K562 (cell line): Measurements from ENCODE around the gene XPNPEP1. TPM values are rescaled to one million over a fixed set of nuclear protein-coding genes. Genes with fewer than 3 reads are reported as not detected.

Experiments
- ATAC-seq: fragments of 200-7000 bp; cut with Tn5 transposase; 3 replicates; pipeline ENCODE4 v1.9.1; 2020; ENCODE audit warnings: moderate library complexity
- BruUV-seq: library from RNA; stranded (reverse); fragments of 400-500 nt; replicated peaks from 2 replicates; lab custom pipeline; 2021; lab: Mats Ljungman, UMichigan
- CTCF ChIA-PET: fragments of 300-600 bp; formaldehyde crosslinking; extraction: SDS; loops from one replicate; lab custom pipeline; 2021; ENCODE audit warnings: low intra/inter-chr PET ratio; lab: Yijun Ruan, JAX
- POLR2A ChIA-PET: fragments of 300-600, 350-650 bp; sonication (Branson Sonifier 250); formaldehyde crosslinking; extraction: SDS; loops from one replicate; lab custom pipeline; 2021; ENCODE audit warnings: antibody characterized with exemption, inconsistent platforms; lab: Yijun Ruan, JAX
- DNase-seq, 4 experiments: peaks; one replicate each; pipeline versions ENCODE4 v3.0.0 to v3.0.0-alpha.2; 2011 to 2018; ENCODE audit warnings: low spot score in 3 of 4, mixed read lengths in 3 of 4; ENCODE audit errors: extremely low read depth in 1 of 4
- FAIRE-seq: peaks from 2 replicates; lab custom pipeline; 2011; peaks lifted over from hg19 to GRCh38; lab: Jason Lieb, UNC
- H2AFZ ChIP-seq: 2 replicates; pipeline ENCODE4 v1.6.0; 2011; ENCODE audit warnings: low read depth, low read length, control low read depth, inconsistent platforms
- H3K27ac ChIP-seq: fragments of 200-600 bp; 3 replicates; pipeline ENCODE4 v1.8.0; 2011; ENCODE audit warnings: low read depth, mild to moderate bottlenecking, control low read depth, inconsistent platforms, low read length, moderate library complexity, mixed read lengths; ENCODE audit errors: extremely low read depth
- H3K27me3 ChIP-seq, 2 experiments: fragments of 300-600 bp in 1 of 2; 2 replicates in 1 of 2; 3 replicates in 1 of 2; pipeline versions ENCODE4 v1.6.0 to v1.8.0; 2011; ENCODE audit warnings: inconsistent platforms in 2 of 2, low read length in 2 of 2, mild to moderate bottlenecking in 1 of 2, mixed read lengths in 1 of 2, moderate library complexity in 1 of 2; ENCODE audit not compliant: control insufficient read depth in 2 of 2, insufficient read depth in 2 of 2
- H3K36me3 ChIP-seq: fragments of 300-600 bp; 3 replicates; pipeline ENCODE4 v1.8.0; 2011; ENCODE audit warnings: mild to moderate bottlenecking, low read length, inconsistent platforms; ENCODE audit not compliant: control insufficient read depth, insufficient read depth
- H3K4me1 ChIP-seq, 2 experiments: fragments of 200-600 bp in 1 of 2; replicated peaks in 1 of 2; 2 replicates in 1 of 2; 3 replicates in 1 of 2; pipeline versions ENCODE4 v1.5.1 to v1.8.0; 2011; ENCODE audit warnings: inconsistent platforms in 2 of 2, low read length in 2 of 2, mild to moderate bottlenecking in 1 of 2, mixed read lengths in 1 of 2, moderate library complexity in 1 of 2; ENCODE audit not compliant: control insufficient read depth in 2 of 2, insufficient read depth in 2 of 2
- H3K4me2 ChIP-seq: 2 replicates; pipeline ENCODE4 v1.6.1; 2011; ENCODE audit warnings: low read length, control low read depth, inconsistent platforms, mixed read lengths; ENCODE audit not compliant: insufficient read depth
- H3K4me3 ChIP-seq: fragments of 200-600 bp; sonication (generic), shearing (Covaris generic); 2 replicates; pipeline ENCODE4 v1.5.1; 2016; ENCODE audit warnings: control low read depth, inconsistent platforms
- H3K79me2 ChIP-seq: fragments of 200-600 bp; 3 replicates; pipeline ENCODE4 v1.8.0; 2011; ENCODE audit warnings: low read length, inconsistent platforms; ENCODE audit not compliant: control insufficient read depth, insufficient read depth
- H3K9ac ChIP-seq, 2 experiments: 2 replicates each; pipeline versions ENCODE4 v1.6.0 to v1.6.1; 2011; ENCODE audit warnings: low read depth in 2 of 2, low read length in 2 of 2, control low read depth in 1 of 2, inconsistent platforms in 1 of 2, mild to moderate bottlenecking in 1 of 2, mixed read lengths in 1 of 2; ENCODE audit not compliant: insufficient read depth in 1 of 2
- H3K9me1 ChIP-seq: one replicate; pipeline ENCODE4 v1.6.0; 2011; ENCODE audit warnings: inconsistent platforms, mild to moderate bottlenecking, low read length, moderate library complexity; ENCODE audit not compliant: control insufficient read depth, insufficient read depth
- H3K9me3 ChIP-seq: replicated peaks from 2 replicates; pipeline ENCODE4 v1.5.1; 2011; ENCODE audit warnings: low read depth, low read length, inconsistent platforms; ENCODE audit not compliant: control insufficient read depth, insufficient read depth
- H4K20me1 ChIP-seq: replicated peaks from 2 replicates; pipeline ENCODE4 v1.6.1; 2011; ENCODE audit warnings: low read length, inconsistent platforms, mixed read lengths; ENCODE audit not compliant: control insufficient read depth, insufficient read depth
- PURB ChIP-seq: sonication (generic); formaldehyde crosslinking; IDR thresholded peaks from 2 replicates; pipeline ENCODE4 v1.9.0; 2021; ENCODE audit warnings: low read depth, mild to moderate bottlenecking, missing genetic modification reagents
- RBM34 ChIP-seq: fragments of 200-400 bp; formaldehyde crosslinking; IDR thresholded peaks from 2 replicates; pipeline ENCODE4 v1.6.1; 2018; ENCODE audit warnings: low read length, borderline replicate concordance; ENCODE audit not compliant: insufficient read depth
- TCF7 ChIP-seq: sonication (generic); IDR thresholded peaks from 2 replicates; pipeline ENCODE4 v1.6.1; 2016; ENCODE audit warnings: antibody characterized with exemption, borderline replicate concordance
- ZBTB8A ChIP-seq: fragments of 450-650 bp; IDR thresholded peaks from 2 replicates; pipeline ENCODE4 v1.6.1; 2018; ENCODE audit warnings: mild to moderate bottlenecking, moderate library complexity; ENCODE audit not compliant: partially characterized antibody
- ZNF277 ChIP-seq: fragments of 250-450 bp; sonication (Bioruptor Pico); IDR thresholded peaks from 2 replicates; pipeline ENCODE4 v1.8.0; 2022; ENCODE audit warnings: inconsistent platforms, mild to moderate bottlenecking, moderate library complexity, borderline replicate concordance
- WGBS: fragments of 100-300 bp; shearing (Covaris generic); methylation state at CpG from one replicate; pipeline ENCODE4 v1.1.6; 2016; ENCODE audit warnings: low coverage, mixed read lengths; ENCODE audit not compliant: insufficient coverage; ENCODE audit errors: missing lambda C conversion rate; 5-methylcytosine and 5-hydroxymethylcytosine counted together
- in situ Hi-C: fragments of 300-500 bp; cut with MboI; formaldehyde crosslinking; loops from 4 replicates; pipeline ENCODE4 v1.15.0; 2018; ENCODE audit warnings: inconsistent platforms, mixed read lengths
- intact Hi-C: fragments of 100-400 bp; cut with micrococcal nuclease; formaldehyde crosslinking; loops from 2 replicates; pipeline ENCODE4 v1.14.2; 2022
- polyA plus RNA-seq, 8 experiments: library from polyadenylated mRNA; depleted of rRNA in 4 of 8; stranded (reverse) in 5 of 8; unstranded in 3 of 8; fragments of >200 nt; fragmentation: Nextera tagmentation in 2 of 8; fragmentation: Illumina TruSeq in 1 of 8; extraction: Ambion mirVana in 2 of 8; extraction: Trizol in 1 of 8; gene quantifications; 2 replicates each; pipeline versions ENCODE4 v1.2.1 to v1.2.3, GENCODE V29; 2011 to 2014; ENCODE audit warnings: inconsistent platforms in 1 of 8, missing spikeins in 1 of 8
- total RNA-seq, 7 experiments: library from RNA; depleted of rRNA in 6 of 7; stranded (reverse); fragments of >200 nt in 6 of 7; fragmentation: Illumina TruSeq in 2 of 7; extraction: Trizol in 2 of 7; gene quantifications; 2 replicates each; pipeline versions ENCODE4 v1.2.1 to v1.2.3, GENCODE V29; 2011 to 2021; ENCODE audit warnings: low replicate concordance in 1 of 7
- TF ChIP-seq, protein P1 (sequence below), 2 experiments: fragments of 200-800 bp in 1 of 2; sonication (Bioruptor generic) in 1 of 2; sonication (generic) in 1 of 2; formaldehyde crosslinking in 1 of 2; IDR thresholded peaks in 1 of 2; conservative IDR thresholded peaks in 1 of 2; 2 replicates each; pipeline versions ENCODE4 v1.5.0 to v1.6.1; 2016 to 2020; ENCODE audit warnings: missing compliant biosample characterization in 1 of 2, missing genetic modification characterization in 1 of 2, missing genetic modification reagents in 1 of 2

The XPNPEP1 gene
- total and polyA plus RNA-seq, 9 of the 15 experiments (the other 6 are each of a cell fraction or from before 2014, with no cell fraction given), result 24.2 to 93.5 (median 40.1) TPM

DNA sequence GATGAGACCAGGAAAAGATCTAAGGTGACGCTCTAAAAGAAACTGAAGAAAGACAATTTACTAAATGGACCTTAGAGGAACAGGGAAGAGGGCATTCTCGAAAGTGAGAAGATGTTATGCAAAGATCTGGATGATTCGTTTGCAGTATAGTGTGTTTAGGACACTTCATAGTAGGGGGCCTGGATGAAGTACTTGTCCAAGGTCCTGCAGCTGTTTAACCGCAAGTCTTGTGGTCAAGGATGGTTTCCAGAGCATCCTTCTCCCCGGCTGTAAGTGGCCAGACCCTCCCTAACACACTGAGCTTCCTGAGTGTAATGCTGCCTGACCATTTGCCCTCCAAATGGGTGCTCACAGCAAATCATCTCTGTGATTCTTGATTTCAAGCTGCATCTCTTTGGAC, 101.6 kb downstream of the XPNPEP1 start:
- H3K79me2 ChIP-seq, result no peaks in the 10 kb centered on the region
- no peak for DNase-seq
- H3K9me3 ChIP-seq, result no peaks in the 10 kb centered on the region
- BruUV-seq, result no TSS peak
- intact Hi-C loops, result no loop called here
- no peaks in the 10 kb centered on the region for H3K36me3 ChIP-seq
- TF ChIP-seq ZNF277 (CRISPR knock-in tag) (no peak), ZBTB8A (no peak), RBM34 (no peak), PURB (CRISPR knock-in tag) (no peak), TCF7 (no peak)
- TF ChIP-seq, protein P1, sequence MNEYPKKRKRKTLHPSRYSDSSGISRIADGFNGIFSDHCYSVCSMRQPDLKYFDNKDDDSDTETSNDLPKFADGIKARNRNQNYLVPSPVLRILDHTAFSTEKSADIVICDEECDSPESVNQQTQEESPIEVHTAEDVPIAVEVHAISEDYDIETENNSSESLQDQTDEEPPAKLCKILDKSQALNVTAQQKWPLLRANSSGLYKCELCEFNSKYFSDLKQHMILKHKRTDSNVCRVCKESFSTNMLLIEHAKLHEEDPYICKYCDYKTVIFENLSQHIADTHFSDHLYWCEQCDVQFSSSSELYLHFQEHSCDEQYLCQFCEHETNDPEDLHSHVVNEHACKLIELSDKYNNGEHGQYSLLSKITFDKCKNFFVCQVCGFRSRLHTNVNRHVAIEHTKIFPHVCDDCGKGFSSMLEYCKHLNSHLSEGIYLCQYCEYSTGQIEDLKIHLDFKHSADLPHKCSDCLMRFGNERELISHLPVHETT (CRISPR knock-in tag; conservative IDR thresholded peaks at IDR 0.05 in 1 of 2, IDR thresholded peaks at IDR 0.05 in 1 of 2), result no peak
- TF ChIP-seq, all 486 proteins: peak for 0
- no peaks in the 10 kb centered on the region for H4K20me1 ChIP-seq
- no peaks in the 10 kb centered on the region for H3K4me1 ChIP-seq
- in situ Hi-C loops, result no loop called here
- no peaks in the 10 kb centered on the region for H3K27me3 ChIP-seq
- FAIRE-seq (no peak), ATAC-seq (no peak)
- H3K4me3 ChIP-seq, result no peak overlapping the region
- no peak overlapping the region for H2AFZ ChIP-seq
- no peak overlapping the region for H3K27ac ChIP-seq
- H3K9ac ChIP-seq, result no peak overlapping the region
- CTCF ChIA-PET, result no interaction called here
- no peak overlapping the region for H3K4me2 ChIP-seq
- POLR2A ChIA-PET, result no interaction called here
- 0% methylated on average over 5 of the region's 5 CpGs for WGBS
- no peaks in the 10 kb centered on the region for H3K9me1 ChIP-seq
